Measurements from ENCODE around the gene INAFM2.

- no peak for TF ChIP-seq POLR2A (IDR thresholded peaks at IDR 0.05; ENCODE audit: low read depth, low read length)
- no peak for TF ChIP-seq TAF1 (IDR thresholded peaks at IDR 0.05; ENCODE audit: borderline replicate concordance, low read depth, low read length)
- TF ChIP-seq POLR2AphosphoS5 (IDR thresholded peaks at IDR 0.05; ENCODE audit: low read depth, low read length): no peak
These were observed 36.7 kb upstream of the INAFM2 start for GRCh38 chr15:40286794-40287193.
